HG02798 (cell line): ENCODE measurements around the gene SPATA24.
"Not testable (repeated sequence)": the region's sequence is repeated elsewhere in the genome, so short reads cannot be mapped to it uniquely, and the experiment has no call there.

Experiments
- ATAC-seq: cut with Tn5 transposase; IDR thresholded peaks from one replicate; pipeline ENCODE4 v1.9.1; 2021; ENCODE audit warnings: mild to moderate bottlenecking; ENCODE audit not compliant: unreplicated experiment, poor library complexity

SPATA24 gene

GRCh38 chr5:139395844-139396640 is 7.8 kb downstream of the SPATA24 start:
- no peak for ATAC-seq

GRCh38 chr5:139394654-139395566 is 9.0 kb downstream of the SPATA24 start, which contains the start of gene PROB1:
TSS of gene PROB1 (minus strand) at chr5:139395104. CDS start at chr5:139395081, 23 bp downstream.
- no peak for ATAC-seq

- ATAC-seq, result no peak
Measured at GRCh38 chr5:139394123-139394653, 9.7 kb downstream of the SPATA24 start.

GRCh38 chr5:139393497-139394122 is 10.3 kb downstream of the SPATA24 start:
- no peak for ATAC-seq

- ATAC-seq, result peak; percentile 56
Measured at GRCh38 chr5:139392678-139393496, 11.0 kb downstream of the SPATA24 start.

- ATAC-seq, result no peak
Measured at GRCh38 chr5:139392324-139392677, 11.6 kb downstream of the SPATA24 start.

- ATAC-seq, result no peak
Measured at GRCh38 chr5:139391570-139392323, 12.1 kb downstream of the SPATA24 start.

- ATAC-seq, result no peak
Measured at GRCh38 chr5:139390639-139391569, 13.0 kb downstream of the SPATA24 start.

GRCh38 chr5:139389701-139390638 is 13.9 kb downstream of the SPATA24 start, which contains the start of gene MZB1:
TSS of gene MZB1 (minus strand) at chr5:139389913. CDS start at chr5:139389856, 57 bp downstream.
- ATAC-seq, result peak; percentile 49

GRCh38 chr5:139388198-139388821 is 15.6 kb downstream of the SPATA24 start:
- ATAC-seq, result no peak

- ATAC-seq, result no peak
Measured at GRCh38 chr5:139387611-139388197, 16.2 kb downstream of the SPATA24 start.

GRCh38 chr5:139386956-139387355 is 16.9 kb downstream of the SPATA24 start:
- not testable (repeated sequence) for ATAC-seq

GRCh38 chr5:139386050-139386438 is 17.8 kb downstream of the SPATA24 start:
- no peak for ATAC-seq

GRCh38 chr5:139385061-139386049 is 18.5 kb downstream of the SPATA24 start:
- ATAC-seq, result no peak

GRCh38 chr5:139384591-139385051 is 19.3 kb downstream of the SPATA24 start:
- ATAC-seq, result no peak
